Peyer's patch (tissue), 4 donors: Measurements from ENCODE around the gene CBFB. TPM values are rescaled to one million over a fixed set of nuclear protein-coding genes. Genes with fewer than 3 reads are reported as not detected.
A peak's percentile ranks its signal among the peaks of the same experiment; 100 is the strongest.

ENCODE experiments used
- DNase-seq, 3 donors: peaks; one replicate each; pipeline ENCODE4 v3.0.0-alpha.2; 2017 to 2019
- H3K27ac ChIP-seq, 4 donors: fragments of 200-600 bp; sonication (generic); one replicate each; pipeline ENCODE4 v1.5.1; 2016 to 2019
- H3K27me3 ChIP-seq, 2 donors: fragments of 200-600 bp; sonication (generic); one replicate each; pipeline ENCODE4 v1.5.1; 2019
- H3K36me3 ChIP-seq, 3 donors: fragments of 200-600 bp; sonication (generic); one replicate each; pipeline ENCODE4 v1.5.1; 2016 to 2019
- H3K4me1 ChIP-seq, 4 donors: fragments of 200-600 bp; sonication (generic); one replicate each; pipeline ENCODE4 v1.5.1; 2016 to 2019
- H3K4me3 ChIP-seq, 4 donors: fragments of 200-600 bp; sonication (generic); 1 replicate in 3 of 4; 2 replicates in 1 of 4; pipeline ENCODE4 v1.5.1; 2016 to 2019; ENCODE audit warnings: mild to moderate bottlenecking in 1 of 4
- H3K9me3 ChIP-seq, 4 donors: fragments of 200-600 bp; sonication (generic); one replicate each; pipeline ENCODE4 v1.5.1; 2016 to 2019; ENCODE audit warnings: mild to moderate bottlenecking in 1 of 4
- POLR2A ChIP-seq, 2 donors: fragments of 450-650 bp; IDR thresholded peaks; one replicate each; pipeline ENCODE4 v1.5.1; 2017; ENCODE audit warnings: antibody characterized with exemption in 2 of 2, mild to moderate bottlenecking in 2 of 2, moderate library complexity in 2 of 2
- total RNA-seq, 4 donors: library from RNA; depleted of rRNA; stranded (reverse); fragments of >200 nt; gene quantifications; one replicate each; pipeline ENCODE4 v1.1.0, GENCODE V29; 2016
- TF ChIP-seq, protein P1 (sequence below), 6 experiments: fragments of 450-650 bp in 4 of 6; fragments of 200-600 bp in 2 of 6; sonication (generic) in 1 of 6; IDR thresholded peaks; one replicate each; pipeline ENCODE4 v1.5.1; 2017 to 2019; ENCODE audit warnings: antibody characterized with exemption in 6 of 6, mild to moderate bottlenecking in 3 of 6, moderate library complexity in 1 of 6

Gene CBFB
- total RNA-seq, 4 donors from 2014 or later, result 14.0 to 30.5 (median 26.6) TPM

DNA sequence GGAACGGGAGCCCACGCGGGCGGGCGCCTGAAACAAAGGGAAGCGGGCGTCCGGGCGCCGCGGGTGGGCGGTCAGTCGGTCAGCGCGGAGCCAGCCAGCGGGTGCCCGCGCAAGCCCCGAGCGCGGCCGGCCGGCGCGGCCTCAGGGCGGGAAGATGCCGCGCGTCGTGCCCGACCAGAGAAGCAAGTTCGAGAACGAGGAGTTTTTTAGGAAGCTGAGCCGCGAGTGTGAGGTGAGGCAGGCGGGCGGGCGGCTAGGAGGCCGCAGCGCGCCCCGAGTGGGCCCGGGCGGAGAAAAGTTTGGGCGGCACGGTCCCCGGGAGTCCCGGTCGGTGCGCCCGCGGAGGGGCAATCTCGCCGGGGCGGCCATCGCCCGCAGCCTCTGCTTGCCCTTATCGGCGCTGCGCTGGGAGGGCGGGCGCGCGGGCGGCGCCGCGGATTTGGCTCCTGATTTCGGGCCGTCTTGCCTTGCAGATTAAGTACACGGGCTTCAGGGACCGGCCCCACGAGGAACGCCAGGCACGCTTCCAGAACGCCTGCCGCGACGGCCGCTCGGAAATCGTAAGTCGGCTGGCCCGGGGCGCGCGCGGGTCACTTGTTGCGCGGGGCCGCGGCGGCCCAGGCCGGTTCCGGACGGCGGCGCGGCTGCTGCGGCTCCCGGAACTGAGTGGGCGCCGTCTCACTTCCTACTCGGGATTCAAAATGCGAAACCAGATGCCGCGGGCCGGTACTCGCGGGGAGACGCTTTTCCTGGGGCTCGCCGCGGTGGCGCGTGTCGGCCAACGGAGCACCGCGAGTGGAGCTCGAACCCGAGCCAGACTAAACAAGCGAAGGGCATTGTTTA, 526 bp downstream of the CBFB start:
- H3K9me3 ChIP-seq, result no peaks in the 10 kb centered on the region
- H3K36me3 ChIP-seq, result no peaks in the 10 kb centered on the region
- peak overlapping the region; percentile 77 to 97 (median 94) for H3K4me3 ChIP-seq
- peaks cover 0 to 19% (median 4%) of the 10 kb centered on the region in 4 donors for H3K4me1 ChIP-seq
- H3K27me3 ChIP-seq, result no peaks in the 10 kb centered on the region
- peak overlapping the region; percentile 92 to 99 (median 96) for H3K27ac ChIP-seq
- TF ChIP-seq, protein P1, sequence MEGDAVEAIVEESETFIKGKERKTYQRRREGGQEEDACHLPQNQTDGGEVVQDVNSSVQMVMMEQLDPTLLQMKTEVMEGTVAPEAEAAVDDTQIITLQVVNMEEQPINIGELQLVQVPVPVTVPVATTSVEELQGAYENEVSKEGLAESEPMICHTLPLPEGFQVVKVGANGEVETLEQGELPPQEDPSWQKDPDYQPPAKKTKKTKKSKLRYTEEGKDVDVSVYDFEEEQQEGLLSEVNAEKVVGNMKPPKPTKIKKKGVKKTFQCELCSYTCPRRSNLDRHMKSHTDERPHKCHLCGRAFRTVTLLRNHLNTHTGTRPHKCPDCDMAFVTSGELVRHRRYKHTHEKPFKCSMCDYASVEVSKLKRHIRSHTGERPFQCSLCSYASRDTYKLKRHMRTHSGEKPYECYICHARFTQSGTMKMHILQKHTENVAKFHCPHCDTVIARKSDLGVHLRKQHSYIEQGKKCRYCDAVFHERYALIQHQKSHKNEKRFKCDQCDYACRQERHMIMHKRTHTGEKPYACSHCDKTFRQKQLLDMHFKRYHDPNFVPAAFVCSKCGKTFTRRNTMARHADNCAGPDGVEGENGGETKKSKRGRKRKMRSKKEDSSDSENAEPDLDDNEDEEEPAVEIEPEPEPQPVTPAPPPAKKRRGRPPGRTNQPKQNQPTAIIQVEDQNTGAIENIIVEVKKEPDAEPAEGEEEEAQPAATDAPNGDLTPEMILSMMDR (IDR thresholded peaks at IDR 0.05), result peak in 1 of 6 experiments; percentile 2
- peak; percentile 23 to 28 for TF ChIP-seq POLR2A (IDR thresholded peaks at IDR 0.05)
- DNase-seq, result peak; percentile 74 to 84 (median 76)

DNA sequence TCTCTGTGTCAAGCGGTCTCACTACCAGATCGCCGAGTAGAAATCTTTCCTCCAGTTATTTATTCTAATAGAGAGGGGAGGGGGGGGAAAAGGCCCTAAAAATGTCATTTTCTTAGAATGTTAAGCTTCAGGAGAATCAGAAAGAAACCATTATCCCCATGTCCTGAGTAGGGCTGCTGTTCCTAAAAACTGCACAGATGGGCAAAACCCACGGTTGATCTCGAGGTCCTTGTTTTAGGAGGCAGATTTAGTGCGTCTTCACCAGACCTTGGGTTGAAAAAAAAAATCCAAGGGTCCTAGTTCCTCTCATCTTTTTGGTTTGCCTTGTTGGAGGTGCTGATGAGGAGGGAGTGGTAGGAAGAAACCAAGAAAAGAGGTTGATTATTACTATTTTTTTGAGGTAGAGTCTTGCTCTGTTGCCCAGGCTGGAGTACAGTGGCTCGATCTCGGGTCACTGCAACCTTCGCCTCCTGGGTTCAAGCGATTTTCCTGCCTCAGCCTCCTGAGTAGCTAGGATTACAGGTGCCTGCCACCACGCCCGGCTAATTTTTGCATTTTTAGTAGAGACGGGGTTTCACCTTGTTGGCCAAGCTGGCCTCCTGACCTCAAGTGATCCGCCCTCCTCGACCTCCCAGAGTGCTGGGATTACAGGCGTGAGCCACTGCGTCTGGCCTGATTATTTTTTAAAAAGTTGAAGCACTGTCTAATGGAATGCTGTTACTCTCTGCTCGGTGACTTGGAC, 1.4 kb downstream of the CBFB start:
- peak overlapping the region; percentile 77 to 97 (median 94) for H3K4me3 ChIP-seq
- H3K36me3 ChIP-seq, result no peaks in the 10 kb centered on the region
- peak in 1 of 3 donors; percentile 44 for DNase-seq
- H3K4me1 ChIP-seq, result peaks cover 0 to 19% (median 4%) of the 10 kb centered on the region in 4 donors
- TF ChIP-seq, protein P1 (IDR thresholded peaks at IDR 0.05), result no peak
- no peak for TF ChIP-seq POLR2A (IDR thresholded peaks at IDR 0.05)
- H3K27me3 ChIP-seq, result no peaks in the 10 kb centered on the region
- no peaks in the 10 kb centered on the region for H3K9me3 ChIP-seq
- H3K27ac ChIP-seq, result peak overlapping the region; percentile 92 to 99 (median 96)

DNA sequence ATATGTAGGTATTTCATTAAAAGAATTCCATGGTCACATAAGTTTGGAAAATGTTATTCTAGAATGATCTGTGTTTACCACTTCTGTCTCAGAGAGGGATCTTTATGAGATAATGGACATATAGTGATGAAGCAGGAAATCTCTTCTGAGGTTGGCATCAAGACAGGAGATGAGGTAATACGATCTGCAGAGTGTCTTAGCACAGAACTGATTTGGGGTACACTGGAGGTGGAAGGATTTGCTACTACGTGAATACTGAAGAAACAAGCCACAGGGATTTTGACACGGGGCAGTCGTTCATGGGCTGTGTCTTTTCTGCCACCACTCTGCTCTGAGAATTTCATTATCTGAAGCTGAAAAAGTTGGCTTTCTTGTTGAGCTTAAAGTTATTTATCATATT, 5.5 kb downstream of the CBFB start:
- no peak for DNase-seq
- Histone ChIP-seq H3K4me1 (peaks cover 0 to 19% (median 4%) of the 10 kb centered on the region in 4 donors), H3K4me3 (no peak overlapping the region)

DNA sequence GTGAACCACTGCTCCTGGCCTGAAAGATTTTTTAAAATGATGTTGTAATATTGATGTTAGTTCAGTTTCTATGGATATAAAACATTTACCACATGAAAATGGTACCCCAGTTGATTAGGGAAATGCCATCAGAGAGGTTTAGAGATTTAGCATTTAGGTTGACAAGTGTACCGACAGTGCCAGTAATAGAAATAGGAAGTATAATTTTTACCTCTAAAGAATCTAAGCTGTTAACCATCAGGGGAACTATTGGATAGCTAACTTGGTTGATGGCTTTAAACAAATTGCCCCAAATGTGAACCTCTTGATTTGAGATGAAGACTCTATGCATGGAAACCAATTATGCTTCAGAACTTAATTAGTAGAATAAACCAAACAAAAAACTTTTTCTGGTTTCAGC, 6.4 kb downstream of the CBFB start:
- no peak for DNase-seq
- no peak overlapping the region for H3K4me3 ChIP-seq
- no peaks in the 10 kb centered on the region for H3K9me3 ChIP-seq
- H3K27ac ChIP-seq, result no peak overlapping the region
- H3K27me3 ChIP-seq, result no peaks in the 10 kb centered on the region
- H3K36me3 ChIP-seq, result peaks cover 0 to 20% (median 0%) of the 10 kb centered on the region in 3 donors
- TF ChIP-seq POLR2A (IDR thresholded peaks at IDR 0.05), result no peak
- TF ChIP-seq, protein P1 (IDR thresholded peaks at IDR 0.05), result no peak
- peaks cover 0 to 16% (median 3%) of the 10 kb centered on the region in 4 donors for H3K4me1 ChIP-seq

More for the DNA sequence above, 5.5 kb downstream of the CBFB start:
- Histone ChIP-seq H3K9me3 (no peaks in the 10 kb centered on the region), H3K36me3 (peaks cover 0 to 15% (median 0%) of the 10 kb centered on the region in 3 donors), H3K27me3 (no peaks in the 10 kb centered on the region), H3K27ac (no peak overlapping the region)
- TF ChIP-seq, protein P1 (IDR thresholded peaks at IDR 0.05), result no peak
- no peak for TF ChIP-seq POLR2A (IDR thresholded peaks at IDR 0.05)

DNA sequence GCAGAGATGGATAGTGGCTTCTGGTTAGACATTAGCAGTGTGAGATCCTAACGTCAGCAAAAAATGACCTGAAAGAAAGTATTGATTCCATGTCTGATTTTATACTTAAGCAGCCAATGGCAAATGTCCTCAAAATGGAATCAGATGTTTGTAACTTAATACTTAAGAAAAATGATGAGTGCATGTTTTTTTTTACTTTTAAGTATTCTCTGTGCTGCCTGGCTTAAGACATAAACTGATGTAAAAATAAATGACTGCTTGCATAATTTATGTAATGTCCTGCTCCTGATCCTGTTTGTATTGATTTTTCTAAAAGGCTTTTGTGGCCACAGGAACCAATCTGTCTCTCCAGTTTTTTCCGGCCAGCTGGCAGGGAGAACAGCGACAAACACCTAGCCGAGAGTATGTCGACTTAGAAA, 7.4 kb downstream of the CBFB start:
- no peak for TF ChIP-seq POLR2A (IDR thresholded peaks at IDR 0.05)
- TF ChIP-seq, protein P1 (IDR thresholded peaks at IDR 0.05), result no peak
- Histone ChIP-seq H3K4me1 (peaks cover 0 to 9% (median 0%) of the 10 kb centered on the region in 4 donors), H3K36me3 (peaks cover 0 to 20% (median 0%) of the 10 kb centered on the region in 3 donors), H3K4me3 (no peak overlapping the region), H3K27ac (no peak overlapping the region), H3K9me3 (no peaks in the 10 kb centered on the region), H3K27me3 (no peaks in the 10 kb centered on the region)
- no peak for DNase-seq
